NCI-H2196 treated with DMSO at 0.1 percent for 48 hours (cell line): ENCODE measurements around the gene CHIC2.
"Not testable (repeated sequence)": the region's sequence is repeated elsewhere in the genome, so short reads cannot be mapped to it uniquely, and the experiment has no call there.

Source experiments
- DNase-seq: peaks from one replicate; lab custom pipeline; 2025; ENCODE audit not compliant: unreplicated experiment; lab: John Stamatoyannopoulos, UW

CHIC2 gene

GRCh38 chr4:54061873-54062272 is 2.5 kb downstream of the CHIC2 start:
- no peak for DNase-seq

DNA sequence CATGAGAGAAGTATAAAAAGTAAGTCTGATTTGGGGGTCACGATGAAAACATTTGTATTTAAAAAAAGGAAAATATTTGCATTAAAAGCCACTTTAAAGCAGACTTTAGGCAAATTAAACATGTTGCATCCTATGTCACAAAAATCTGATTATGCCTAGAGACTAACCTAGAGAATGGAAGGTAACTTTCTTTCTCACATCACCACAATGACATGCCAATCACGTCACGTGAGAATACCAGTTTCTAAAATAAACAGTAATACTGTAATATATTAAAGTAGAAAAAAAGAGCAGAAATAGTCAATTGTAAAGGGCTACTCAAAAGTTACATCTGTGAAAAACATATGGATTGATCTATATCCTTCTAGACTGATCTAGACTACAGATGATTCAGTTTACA is 3.3 kb downstream of the CHIC2 start:
- no peak for DNase-seq

DNA sequence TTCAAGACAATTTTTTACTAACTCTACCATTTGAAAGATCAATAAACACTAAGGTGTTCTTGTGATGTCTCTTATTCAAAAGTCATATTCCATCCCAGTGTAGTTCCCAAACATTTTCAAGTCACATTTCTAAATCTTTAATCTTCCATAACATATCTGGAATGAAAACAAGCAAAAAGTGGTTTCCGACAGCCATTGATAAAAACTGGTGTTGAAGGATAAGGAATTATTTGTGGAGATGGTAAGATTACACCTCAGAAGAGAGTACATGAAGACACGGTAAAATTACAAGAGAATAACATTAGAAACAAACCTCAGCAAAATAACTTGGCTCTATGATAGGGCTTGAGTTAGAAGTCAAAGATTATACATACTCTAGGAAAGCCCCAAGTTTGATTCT is 4.3 kb downstream of the CHIC2 start:
- DNase-seq, result no peak

DNA sequence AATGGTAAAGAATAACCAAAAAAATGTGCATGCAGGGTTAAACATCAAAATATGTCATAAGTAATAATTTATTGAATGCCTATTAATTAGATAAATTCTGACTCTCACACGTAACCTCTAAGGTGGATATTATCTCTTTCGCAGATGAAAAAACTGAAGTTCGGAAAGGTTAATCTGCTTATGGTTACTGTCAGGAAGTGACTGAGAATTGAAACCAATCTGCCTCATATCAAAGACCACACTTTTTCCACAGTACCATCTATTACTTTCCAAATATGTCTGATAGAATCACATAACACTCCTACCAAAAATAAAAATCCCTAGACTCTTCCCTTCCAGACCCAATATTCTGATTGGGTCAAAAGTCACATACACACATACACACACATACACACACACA is 6.2 kb downstream of the CHIC2 start:
- no peak for DNase-seq

- DNase-seq, result no peak
These were observed 8.0 kb downstream of the CHIC2 start for GRCh38 chr4:54056360-54056759.

- no peak for DNase-seq
These were observed 8.9 kb downstream of the CHIC2 start for GRCh38 chr4:54055494-54055893.

GRCh38 chr4:54054501-54054900 is 9.9 kb downstream of the CHIC2 start:
- no peak for DNase-seq

DNA sequence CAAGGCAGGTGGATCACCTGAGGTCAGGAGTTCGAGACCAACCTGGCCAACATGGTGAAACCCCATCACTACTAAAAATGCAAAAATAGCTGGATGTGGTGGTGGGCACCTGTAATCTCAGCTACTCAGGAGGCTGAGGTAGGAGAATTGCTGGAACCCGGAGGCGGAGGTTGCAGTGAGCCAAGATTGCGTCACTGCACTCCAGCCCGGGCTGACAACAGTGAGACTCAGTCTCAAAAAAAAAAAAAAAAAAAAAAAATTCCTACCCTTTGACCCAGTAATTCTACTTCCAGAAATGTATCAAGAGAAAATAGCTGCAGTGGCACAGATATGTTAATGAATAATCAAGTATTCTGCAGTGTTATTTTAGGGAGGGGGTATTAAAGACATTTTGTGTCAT is 11.1 kb downstream of the CHIC2 start:
- not testable (repeated sequence) for DNase-seq

DNA sequence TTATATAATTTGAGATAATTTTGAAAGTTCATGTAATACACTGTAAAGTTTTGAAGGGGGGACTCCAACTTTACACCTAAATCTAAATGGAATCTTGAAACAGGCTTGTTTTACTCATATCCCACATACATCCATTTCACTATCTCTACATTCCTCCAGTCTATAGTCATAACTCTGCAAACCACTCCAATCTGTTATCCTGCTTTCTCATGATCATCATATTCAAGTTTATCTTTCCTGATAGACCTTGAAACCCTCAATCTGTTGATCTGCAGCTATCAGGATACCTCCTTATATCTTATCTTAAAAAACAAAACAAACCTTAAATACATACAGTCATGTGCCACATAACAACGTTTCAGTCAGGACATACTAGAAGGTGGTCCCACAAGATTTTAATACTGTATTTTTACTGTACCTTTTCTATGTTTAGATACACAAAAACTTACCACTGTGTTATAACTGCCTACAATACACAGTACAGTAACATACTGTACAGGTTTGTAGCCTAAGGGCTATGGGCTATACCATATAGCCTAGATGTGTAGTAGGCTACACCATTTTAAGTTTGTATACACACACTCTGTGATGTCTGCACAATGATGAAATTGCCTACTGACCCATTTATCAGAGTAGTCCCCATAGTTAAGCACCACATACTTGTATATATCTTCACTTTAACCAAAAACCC is 14.0 kb downstream of the CHIC2 start:
- DNase-seq, result no peak

GRCh38 chr4:54043630-54044029 is 20.8 kb downstream of the CHIC2 start:
- DNase-seq, result not testable (repeated sequence)

DNA sequence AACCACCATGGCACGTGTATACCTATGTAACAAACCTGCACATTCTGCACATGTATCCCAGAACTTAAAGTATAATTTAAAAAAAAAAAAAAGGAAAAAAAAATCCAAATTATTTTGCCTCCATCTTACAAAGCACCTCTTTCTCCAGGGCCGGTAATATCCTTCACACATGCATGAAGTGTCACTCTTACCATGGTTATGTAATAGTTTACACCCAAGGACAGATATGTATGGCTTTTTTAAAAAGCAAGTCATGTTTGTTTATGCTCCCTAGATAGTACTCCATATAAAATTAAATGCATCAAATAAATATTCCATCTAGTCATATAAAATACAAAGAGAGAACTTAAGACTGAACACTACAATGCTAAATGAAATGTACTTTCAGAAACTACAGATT is 22.5 kb downstream of the CHIC2 start:
- DNase-seq, result no peak

DNA sequence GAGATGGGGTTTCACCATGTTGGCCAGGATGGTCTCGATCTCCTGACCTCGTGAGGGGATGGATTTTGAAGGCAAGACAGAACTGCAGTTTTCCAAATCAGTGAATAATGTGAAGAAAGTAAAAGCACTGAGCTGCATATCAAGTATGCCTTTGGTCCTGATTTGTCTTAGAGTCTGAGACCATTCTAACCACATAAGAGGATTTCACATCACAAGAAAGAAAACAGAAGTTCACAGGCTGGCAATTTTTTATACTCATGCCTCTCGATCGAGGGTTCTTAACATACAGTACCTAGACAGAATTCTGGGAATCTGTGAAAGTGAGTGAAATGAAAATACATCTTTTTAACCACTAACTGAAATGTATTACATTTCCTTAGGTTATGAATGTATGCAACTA is 23.3 kb downstream of the CHIC2 start:
- DNase-seq, result no peak

DNA sequence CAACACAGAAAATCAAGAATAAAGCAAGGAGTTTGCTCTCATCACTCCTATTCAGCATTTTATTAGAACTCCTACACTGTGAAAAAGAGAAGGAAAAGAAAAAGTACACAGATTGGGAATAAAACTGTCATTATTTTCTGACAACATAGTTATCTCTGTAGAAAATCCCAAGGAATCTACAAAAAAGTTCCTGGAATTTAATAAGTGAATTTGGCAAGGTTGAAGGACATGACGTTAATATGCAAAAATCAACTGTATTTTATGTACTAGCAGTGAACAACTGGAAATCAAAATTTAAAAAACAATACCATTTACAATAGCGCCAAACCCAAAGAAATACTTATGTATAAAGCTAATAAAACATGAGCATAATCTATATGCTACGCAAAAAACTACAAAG is 26.3 kb downstream of the CHIC2 start:
- DNase-seq, result no peak

DNA sequence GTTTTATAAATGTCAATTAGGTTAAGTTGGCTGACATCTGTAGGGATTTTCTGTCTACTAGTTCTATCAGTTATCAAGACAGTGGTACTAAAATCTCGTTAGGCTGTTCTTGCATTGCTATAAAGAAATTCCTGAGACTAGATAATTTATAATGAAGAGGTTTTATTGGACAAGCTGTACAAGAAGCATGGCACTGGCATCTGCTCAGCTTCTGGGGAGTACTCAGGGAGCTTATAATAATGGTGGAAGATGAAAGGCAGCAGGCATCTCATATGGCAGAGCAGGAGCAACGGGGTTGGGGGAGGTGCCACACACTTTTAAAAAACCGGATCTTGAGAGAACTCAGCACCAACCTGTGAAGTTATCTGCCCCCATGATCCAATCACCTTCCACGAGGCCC is 28.2 kb downstream of the CHIC2 start:
- DNase-seq, result no peak

DNA sequence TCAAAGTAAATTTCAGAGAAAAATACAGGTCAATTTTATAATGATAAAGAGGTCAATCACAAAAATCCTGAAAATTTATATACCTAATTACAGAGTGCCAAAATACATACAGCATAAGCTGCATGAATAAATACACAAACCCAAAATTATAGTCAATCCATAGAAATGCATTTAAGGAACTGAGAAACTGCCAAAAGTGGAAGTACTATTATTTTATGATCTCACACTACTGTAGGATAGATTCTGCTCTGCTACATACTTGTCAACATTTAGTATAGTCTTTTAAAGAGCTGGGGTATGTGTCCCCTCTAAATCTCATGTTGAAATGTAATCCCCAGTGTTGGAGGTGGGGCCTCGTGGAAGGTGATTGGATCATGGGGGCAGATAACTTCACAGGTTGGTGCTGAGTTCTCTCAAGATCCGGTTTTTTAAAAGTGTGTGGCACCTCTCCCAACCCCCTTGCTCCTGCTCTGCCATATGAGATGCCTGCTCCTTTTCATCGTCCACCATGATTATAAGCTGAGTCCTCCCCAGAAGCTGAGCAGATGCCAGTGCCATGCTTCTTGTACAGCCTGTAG is 31.8 kb downstream of the CHIC2 start:
- no peak for DNase-seq

DNA sequence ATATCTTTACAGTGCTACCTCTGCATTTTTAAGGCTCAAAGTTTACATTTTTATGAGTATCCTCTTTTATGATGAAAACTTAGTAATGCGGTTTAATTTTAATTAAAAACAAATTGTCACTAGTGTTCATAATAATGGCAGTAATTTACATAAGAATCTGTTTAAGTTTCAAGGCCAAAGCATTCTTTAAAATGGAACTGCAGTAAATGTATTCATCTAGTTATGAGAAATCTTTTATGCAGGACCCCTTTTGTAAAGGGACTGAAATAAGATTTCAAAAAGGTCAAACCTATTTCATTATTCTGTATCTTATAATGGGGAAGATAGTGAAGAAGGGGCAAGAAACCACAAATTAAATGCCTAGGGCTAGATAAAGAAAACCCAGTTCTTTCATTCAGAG is 37.1 kb downstream of the CHIC2 start:
- no peak for DNase-seq

GRCh38 chr4:54025582-54025981 is 38.8 kb downstream of the CHIC2 start:
- no peak for DNase-seq

DNA sequence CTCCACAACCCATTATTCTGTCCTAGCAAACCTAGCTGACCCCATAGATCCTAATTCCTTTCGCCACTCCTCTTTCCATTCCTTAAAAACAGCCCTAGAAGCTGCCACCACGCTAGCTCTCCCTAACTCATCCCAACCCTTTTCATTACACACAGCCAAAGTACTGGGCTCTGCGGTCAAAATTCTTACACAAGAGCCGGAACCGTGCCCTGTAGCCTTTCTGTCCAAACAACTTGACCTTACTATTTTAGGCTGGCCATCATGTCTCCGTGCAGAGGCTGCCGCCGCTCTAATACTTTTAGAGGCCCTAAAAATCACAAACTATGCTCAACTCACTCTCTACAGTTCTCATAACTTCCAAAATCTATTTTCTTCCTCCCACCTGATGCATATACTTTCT is 41.4 kb downstream of the CHIC2 start:
- DNase-seq, result not testable (repeated sequence)

GRCh38 chr4:54017974-54018373 is 46.4 kb downstream of the CHIC2 start:
- DNase-seq, result no peak

- DNase-seq, result no peak
These were observed 47.1 kb downstream of the CHIC2 start for GRCh38 chr4:54017308-54017707.

DNA sequence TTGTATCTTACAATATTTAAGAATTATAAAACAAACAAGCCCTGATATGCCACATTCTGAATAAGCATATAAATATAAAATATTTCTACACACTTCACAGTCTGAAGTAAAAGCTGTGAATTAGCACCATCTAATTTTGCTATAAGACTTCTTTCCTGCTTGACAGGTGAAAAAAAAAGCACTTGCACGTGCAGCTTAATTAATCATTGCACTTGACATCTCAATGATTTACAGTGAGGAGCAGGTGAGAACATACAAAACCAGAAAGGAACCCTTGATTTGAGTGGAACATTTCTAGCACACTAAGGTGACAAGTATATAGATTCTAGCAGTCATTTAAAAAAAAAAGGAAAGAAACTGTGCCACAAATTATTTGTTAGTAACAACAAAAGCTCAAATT is 47.9 kb downstream of the CHIC2 start:
- DNase-seq, result no peak

- no peak for DNase-seq
These were observed 48.9 kb downstream of the CHIC2 start for GRCh38 chr4:54015423-54016030.

GRCh38 chr4:54014666-54015160 is 49.7 kb downstream of the CHIC2 start:
- DNase-seq, result no peak
